ENCODE results near the gene SLC22A16.
"Not testable (repeated sequence)": the region's sequence is repeated elsewhere in the genome, so short reads cannot be mapped to it uniquely, and the experiment has no call there.

The SLC22A16 gene

GRCh38 chr6:110488606-110489190 lies 12.3 kb upstream of the SLC22A16 start:
- DNase-seq (ENCODE audit: low spot score): no peak

- DNase-seq (ENCODE audit: low spot score): not testable (repeated sequence)
Observed at GRCh38 chr6:110487968-110488381, 11.6 kb upstream of the SLC22A16 start.

GRCh38 chr6:110486756-110487155 lies 10.3 kb upstream of the SLC22A16 start:
- no peak for DNase-seq (ENCODE audit: low spot score)

- no peak for DNase-seq (ENCODE audit: low spot score)
Observed at GRCh38 chr6:110485491-110485890, 9.1 kb upstream of the SLC22A16 start.

GRCh38 chr6:110484321-110484720 lies 7.9 kb upstream of the SLC22A16 start:
- no peak for DNase-seq (ENCODE audit: low spot score)

GRCh38 chr6:110482774-110483400 lies 6.5 kb upstream of the SLC22A16 start:
- no peak for DNase-seq (ENCODE audit: low spot score)

- DNase-seq (ENCODE audit: low spot score): no peak
Observed at GRCh38 chr6:110481081-110481480, 4.7 kb upstream of the SLC22A16 start.

- no peak for DNase-seq (ENCODE audit: low spot score)
Observed at GRCh38 chr6:110475066-110475653, 1.3 kb downstream of the SLC22A16 start.

GRCh38 chr6:110474500-110474899 lies 1.9 kb downstream of the SLC22A16 start:
- DNase-seq (ENCODE audit: low spot score): no peak

- DNase-seq (ENCODE audit: low spot score): no peak
Observed at GRCh38 chr6:110472739-110473138, 3.7 kb downstream of the SLC22A16 start.

- DNase-seq (ENCODE audit: low spot score): no peak
Observed at GRCh38 chr6:110471726-110472365, 4.6 kb downstream of the SLC22A16 start.

- DNase-seq (ENCODE audit: low spot score): peak; percentile 20
Observed at GRCh38 chr6:110468731-110469130, 7.7 kb downstream of the SLC22A16 start.

- no peak for DNase-seq (ENCODE audit: low spot score)
Observed at GRCh38 chr6:110467566-110468140, 8.8 kb downstream of the SLC22A16 start.

- DNase-seq (ENCODE audit: low spot score): no peak
Observed at GRCh38 chr6:110462884-110463481, 13.4 kb downstream of the SLC22A16 start.

- no peak for DNase-seq (ENCODE audit: low spot score)
Observed at GRCh38 chr6:110461376-110461775, 15.0 kb downstream of the SLC22A16 start.

GRCh38 chr6:110459137-110459536 lies 17.3 kb downstream of the SLC22A16 start:
- no peak for DNase-seq (ENCODE audit: low spot score)

GRCh38 chr6:110458476-110458875 lies 17.9 kb downstream of the SLC22A16 start:
- no peak for DNase-seq (ENCODE audit: low spot score)

GRCh38 chr6:110457567-110458175 lies 18.7 kb downstream of the SLC22A16 start:
- not testable (repeated sequence) for DNase-seq (ENCODE audit: low spot score)

GRCh38 chr6:110456694-110457093 lies 19.7 kb downstream of the SLC22A16 start:
- no peak for DNase-seq (ENCODE audit: low spot score)

- no peak for DNase-seq (ENCODE audit: low spot score)
Observed at GRCh38 chr6:110449541-110449895, 26.9 kb downstream of the SLC22A16 start.

- no peak for DNase-seq (ENCODE audit: low spot score)
Observed at GRCh38 chr6:110448846-110449540, 27.4 kb downstream of the SLC22A16 start.
